ENCODE measurements around the gene GAN.
A peak's percentile ranks its signal among the peaks of the same experiment; 100 is the strongest.

Gene GAN

DNA sequence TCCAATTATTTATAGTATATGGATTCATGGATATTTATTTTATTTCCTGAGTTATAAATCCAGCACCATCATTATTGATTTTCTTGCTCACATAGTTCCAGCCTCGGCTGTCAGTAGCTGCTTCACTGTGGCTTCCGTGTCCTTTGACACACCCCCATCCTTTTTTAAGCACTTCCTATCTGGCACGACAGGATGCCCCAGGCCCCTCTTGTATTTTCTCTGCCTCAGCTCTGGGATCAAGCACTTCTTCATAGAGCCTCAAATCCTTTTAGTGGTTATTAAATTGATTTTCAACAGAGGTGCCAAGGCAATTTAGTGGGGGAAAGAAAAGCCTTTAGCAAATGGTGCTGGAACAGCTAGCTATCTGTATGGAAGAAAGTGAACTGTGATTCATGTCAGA lies 59.8 kb downstream of the GAN start:
- Mint-ChIP-seq H3K36me3 (ENCODE audit: low read depth) (peaks cover 49% of the 10 kb centered on the region), H3K27ac (no peak overlapping the region), H3K27me3 (ENCODE audit: low read depth) (no peaks in the 10 kb centered on the region), H3K4me1 (no peaks in the 10 kb centered on the region), H3K4me3 (no peak overlapping the region), H3K9me3 (no peaks in the 10 kb centered on the region)
- TF ChIP-seq CTCF (IDR thresholded peaks at IDR 0.05; ENCODE audit: unreplicated experiment in 3 of 3): no peak

- H3K27ac Mint-ChIP-seq: no peak overlapping the region
- no peak overlapping the region for H3K4me3 Mint-ChIP-seq
- H3K9me3 Mint-ChIP-seq: no peaks in the 10 kb centered on the region
- H3K4me1 Mint-ChIP-seq: no peaks in the 10 kb centered on the region
- no peaks in the 10 kb centered on the region for H3K27me3 Mint-ChIP-seq (ENCODE audit: low read depth)
- no peak for TF ChIP-seq CTCF (IDR thresholded peaks at IDR 0.05; ENCODE audit: unreplicated experiment in 3 of 3)
- H3K36me3 Mint-ChIP-seq (ENCODE audit: low read depth): peaks cover 37% of the 10 kb centered on the region
Observed at GRCh38 chr16:81376880-81377279, 62.1 kb downstream of the GAN start.

GRCh38 chr16:81378049-81378448 lies 63.3 kb downstream of the GAN start:
- Mint-ChIP-seq H3K4me1 (no peaks in the 10 kb centered on the region), H3K4me3 (no peak overlapping the region), H3K36me3 (ENCODE audit: low read depth) (peaks cover 30% of the 10 kb centered on the region), H3K27ac (no peak overlapping the region), H3K27me3 (ENCODE audit: low read depth) (no peaks in the 10 kb centered on the region), H3K9me3 (no peaks in the 10 kb centered on the region)
- TF ChIP-seq CTCF (IDR thresholded peaks at IDR 0.05; ENCODE audit: unreplicated experiment in 3 of 3): no peak

- no peaks in the 10 kb centered on the region for H3K9me3 Mint-ChIP-seq
- peaks cover 20% of the 10 kb centered on the region for H3K36me3 Mint-ChIP-seq (ENCODE audit: low read depth)
- H3K4me3 Mint-ChIP-seq: no peak overlapping the region
- no peak overlapping the region for H3K27ac Mint-ChIP-seq
- no peak for TF ChIP-seq CTCF (IDR thresholded peaks at IDR 0.05; ENCODE audit: unreplicated experiment in 3 of 3)
- H3K27me3 Mint-ChIP-seq (ENCODE audit: low read depth): no peaks in the 10 kb centered on the region
- H3K4me1 Mint-ChIP-seq: no peaks in the 10 kb centered on the region
Observed at GRCh38 chr16:81380932-81381331, 66.2 kb downstream of the GAN start.

- Mint-ChIP-seq H3K4me1 (no peaks in the 10 kb centered on the region), H3K27ac (peak overlapping the region in 1 of 3 experiments; percentile 54), H3K4me3 (no peak overlapping the region), H3K36me3 (ENCODE audit: low read depth) (peaks cover 13% of the 10 kb centered on the region), H3K27me3 (ENCODE audit: low read depth) (no peaks in the 10 kb centered on the region), H3K9me3 (no peaks in the 10 kb centered on the region)
- no peak for TF ChIP-seq CTCF (IDR thresholded peaks at IDR 0.05; ENCODE audit: unreplicated experiment in 3 of 3)
Observed at GRCh38 chr16:81384006-81384405, 69.2 kb downstream of the GAN start.

GRCh38 chr16:81385031-81385756 lies 70.4 kb downstream of the GAN start:
- Mint-ChIP-seq H3K27me3 (ENCODE audit: low read depth) (no peaks in the 10 kb centered on the region), H3K4me3 (no peak overlapping the region)
- no peak for TF ChIP-seq CTCF (IDR thresholded peaks at IDR 0.05; ENCODE audit: unreplicated experiment in 3 of 3)

More at GRCh38 chr16:81385031-81385756, 70.4 kb downstream of the GAN start:
- Mint-ChIP-seq H3K27ac (no peak overlapping the region), H3K36me3 (ENCODE audit: low read depth) (peaks cover 18% of the 10 kb centered on the region), H3K9me3 (no peaks in the 10 kb centered on the region), H3K4me1 (no peaks in the 10 kb centered on the region)
